Endothelial cell of umbilical vein (primary cell): Measurements from ENCODE around the gene SOX15. TPM values are rescaled to one million over a fixed set of nuclear protein-coding genes. Genes with fewer than 3 reads are reported as not detected.

Experiments
- BruUV-seq: library from RNA; stranded (reverse); fragments of 400-500 nt; replicated peaks from 2 replicates; lab custom pipeline; 2021; lab: Mats Ljungman, UMichigan
- CTCF ChIA-PET: fragments of 300-600, 350-600 bp; sonication (Branson Sonifier 250); formaldehyde crosslinking; loops from one replicate; lab custom pipeline; 2021; ENCODE audit warnings: antibody characterized with exemption, inconsistent platforms; lab: Charles Lee
- POLR2A ChIA-PET: fragments of 300-600, 350-600 bp; sonication (Branson Sonifier 250); formaldehyde crosslinking; loops from one replicate; lab custom pipeline; 2021; ENCODE audit warnings: antibody characterized with exemption, inconsistent platforms; lab: Charles Lee
- DNase-seq: peaks from one replicate; pipeline ENCODE4 v3.0.0-alpha.2; 2011; ENCODE audit warnings: low read depth, low spot score
- FAIRE-seq: peaks from 2 replicates; lab custom pipeline; 2011; peaks lifted over from hg19 to GRCh38; lab: Jason Lieb, UNC
- H2AFZ ChIP-seq: 2 replicates; pipeline ENCODE4 v1.6.0; 2012; ENCODE audit warnings: low read depth, low read length, control low read depth, inconsistent platforms
- H3K27ac ChIP-seq: 2 replicates; pipeline ENCODE4 v1.5.1; 2011; ENCODE audit warnings: low read depth, mild to moderate bottlenecking, control low read depth, low read length, moderate library complexity; ENCODE audit not compliant: insufficient read depth
- H3K27me3 ChIP-seq, 2 experiments: 2 replicates each; pipeline versions ENCODE4 v1.6.0 to v1.6.1; 2011; ENCODE audit warnings: low read length in 2 of 2, mixed read lengths in 1 of 2; ENCODE audit not compliant: control insufficient read depth in 2 of 2, insufficient read depth in 2 of 2
- H3K36me3 ChIP-seq, 2 experiments: 2 replicates in 1 of 2; 3 replicates in 1 of 2; pipeline ENCODE4 v1.5.1; 2011; ENCODE audit warnings: low read length in 2 of 2, mild to moderate bottlenecking in 1 of 2, moderate library complexity in 1 of 2; ENCODE audit not compliant: control insufficient read depth in 2 of 2, insufficient read depth in 2 of 2; ENCODE audit errors: extremely low read depth in 1 of 2
- H3K4me1 ChIP-seq: 3 replicates; pipeline ENCODE4 v1.5.1; 2011; ENCODE audit warnings: mild to moderate bottlenecking, low read length; ENCODE audit not compliant: control insufficient read depth, insufficient read depth; ENCODE audit errors: extremely low read depth
- H3K4me2 ChIP-seq: 2 replicates; pipeline ENCODE4 v1.6.1; 2011; ENCODE audit warnings: low read length, control low read depth, mixed read lengths; ENCODE audit not compliant: insufficient read depth
- H3K4me3 ChIP-seq, 3 experiments: fragments of 200-600 bp in 1 of 3; sonication (generic), shearing (Covaris generic) in 1 of 3; replicated peaks in 1 of 3; 2 replicates each; pipeline ENCODE4 v1.5.1; 2011 to 2016; ENCODE audit warnings: control low read depth in 3 of 3, low read length in 3 of 3, mild to moderate bottlenecking in 2 of 3, inconsistent platforms in 1 of 3, low read depth in 1 of 3, moderate library complexity in 1 of 3; ENCODE audit not compliant: insufficient read depth in 1 of 3
- H3K79me2 ChIP-seq: 2 replicates; pipeline ENCODE4 v1.6.0; 2012; ENCODE audit warnings: low read length, inconsistent platforms; ENCODE audit not compliant: control insufficient read depth, insufficient read depth
- H3K9ac ChIP-seq: replicated peaks from 2 replicates; pipeline ENCODE3; 2011; ENCODE audit warnings: low read length, control low read depth; ENCODE audit not compliant: insufficient read depth; ENCODE audit errors: extremely low read depth
- H3K9me1 ChIP-seq: replicated peaks from 3 replicates; pipeline ENCODE4 v1.6.0; 2011; ENCODE audit warnings: mild to moderate bottlenecking, low read length; ENCODE audit not compliant: control insufficient read depth, insufficient read depth; ENCODE audit errors: extremely low read depth
- H3K9me3 ChIP-seq: replicated peaks from 2 replicates; pipeline ENCODE4 v1.5.1; 2012; ENCODE audit warnings: low read length, inconsistent platforms; ENCODE audit not compliant: control insufficient read depth, insufficient read depth
- H4K20me1 ChIP-seq: replicated peaks from 2 replicates; pipeline ENCODE3; 2011; ENCODE audit warnings: mild to moderate bottlenecking, low read length; ENCODE audit not compliant: control insufficient read depth, insufficient read depth; ENCODE audit errors: extremely low read depth
- CTCF ChIP-seq, 2 donors: IDR thresholded peaks; 1 replicate in 1 of 2; 2 replicates in 1 of 2; pipeline ENCODE4 v1.5.1; 2011; ENCODE audit warnings: low read length in 2 of 2, mild to moderate bottlenecking in 2 of 2, moderate library complexity in 2 of 2, control low read depth in 1 of 2, inconsistent platforms in 1 of 2, low read depth in 1 of 2; ENCODE audit not compliant: insufficient read depth in 1 of 2; ENCODE audit errors: extremely low read depth in 1 of 2
- EZH2 ChIP-seq: IDR thresholded peaks from 2 replicates; pipeline ENCODE4 v1.6.1; 2012; ENCODE audit warnings: borderline replicate concordance, low read depth, mild to moderate bottlenecking, moderate library complexity, low read length, inconsistent platforms; ENCODE audit not compliant: severe bottlenecking
- FOS ChIP-seq: IDR thresholded peaks from 2 replicates; pipeline ENCODE4 v1.6.1; 2011; ENCODE audit warnings: mild to moderate bottlenecking, low read length, moderate library complexity, borderline replicate concordance; ENCODE audit not compliant: insufficient read depth
- GATA2 ChIP-seq: IDR thresholded peaks from 2 replicates; pipeline ENCODE4 v1.7.0; 2011; ENCODE audit warnings: low read depth, mild to moderate bottlenecking, moderate library complexity, mixed read lengths, low read length; ENCODE audit not compliant: insufficient read length, insufficient read depth
- JUN ChIP-seq: IDR thresholded peaks from 2 replicates; pipeline ENCODE4 v1.6.1; 2011; ENCODE audit warnings: borderline replicate concordance, low read depth; ENCODE audit not compliant: insufficient read length, insufficient read depth
- MAX ChIP-seq: IDR thresholded peaks from 2 replicates; pipeline ENCODE4 v1.6.1; 2011; ENCODE audit not compliant: insufficient read depth, insufficient read length
- MYC ChIP-seq: IDR thresholded peaks from one replicate; pipeline ENCODE4 v1.6.1; 2011; ENCODE audit warnings: mild to moderate bottlenecking, low read depth, low read length
- POLR2A ChIP-seq: IDR thresholded peaks from 2 replicates; pipeline ENCODE4 v1.6.1; 2012; ENCODE audit warnings: low read depth, mild to moderate bottlenecking, control low read depth, low read length
- POLR2AphosphoS5 ChIP-seq: IDR thresholded peaks from 2 replicates; pipeline ENCODE4 v1.6.1; 2012; ENCODE audit warnings: low read depth, mild to moderate bottlenecking, control low read depth, low read length, moderate library complexity; ENCODE audit not compliant: insufficient read depth
- dilution Hi-C: fragments of 300-500 bp; cut with MboI; formaldehyde crosslinking; loops from one replicate; pipeline ENCODE4 v1.15.0; 2019; ENCODE audit warnings: low sequenced_read_pairs; ENCODE audit not compliant: extremely low pct_ligation_motif_present
- intact Hi-C: fragments of 100-400 bp; cut with micrococcal nuclease; formaldehyde crosslinking; loops from one replicate; pipeline ENCODE4 v1.10.0; 2022
- polyA plus RNA-seq, 4 experiments: library from polyadenylated mRNA; depleted of rRNA in 3 of 4; stranded (reverse) in 3 of 4; unstranded in 1 of 4; fragments of >200 nt; gene quantifications; 2 replicates each; pipeline versions ENCODE4 v1.2.1 to v1.2.3, GENCODE V29; 2011 to 2012; ENCODE audit warnings: missing spikeins in 1 of 4
- total RNA-seq: library from RNA; stranded (reverse); gene quantifications from 2 replicates; pipeline ENCODE4 v1.2.3, GENCODE V29; 2021

Gene SOX15
- total and polyA plus RNA-seq, 2 donors (not counting 3 experiments of a cell fraction or from before 2014, with no cell fraction given), result 0.26 to 0.46 TPM

- H3K4me3 ChIP-seq, result peak overlapping the region; percentile 62 to 80 (median 70)
- H3K4me2 ChIP-seq, result peak overlapping the region; percentile 82
- peak; percentile 57 for FAIRE-seq
- no peak for TF ChIP-seq JUN
- intact Hi-C loops, result no loop called here
- dilution Hi-C loops, result no loop called here
- H2AFZ ChIP-seq, result peak overlapping the region; percentile 34
- no peaks in the 10 kb centered on the region for H4K20me1 ChIP-seq
- no peaks in the 10 kb centered on the region for H3K27me3 ChIP-seq
- ChIA-PET POLR2A (no interaction called here), CTCF (interaction anchor here (2.3 to 6.7 kb wide), 6 partner anchors 24 to 66 kb away, joined by 7 to 314 read pairs (median 45); partner anchors contain the start of gene SOX15)
- DNase-seq, result no peak
- H3K9ac ChIP-seq, result peak overlapping the region; percentile 67
- H3K4me1 ChIP-seq, result peaks cover 36% of the 10 kb centered on the region
- H3K9me1 ChIP-seq, result no peaks in the 10 kb centered on the region
- peak overlapping the region; percentile 35 for H3K27ac ChIP-seq
- peaks cover 39% of the 10 kb centered on the region for H3K79me2 ChIP-seq
- peaks cover 8 to 16% of the 10 kb centered on the region in 2 experiments for H3K36me3 ChIP-seq
- no peaks in the 10 kb centered on the region for H3K9me3 ChIP-seq
- no TSS peak for BruUV-seq
Measured at GRCh38 chr17:7562208-7562605, 27.7 kb downstream of the SOX15 start.

GRCh38 chr17:7561589-7562207 is 28.2 kb downstream of the SOX15 start, which contains the start of gene SENP3:
SENP3 (plus strand) TSS chr17:7561919; CDS start chr17:7563077, 1,158 bp downstream.
- no peaks in the 10 kb centered on the region for H4K20me1 ChIP-seq
- peak within 1 kb of the TSS; percentile 62 to 80 (median 70) for H3K4me3 ChIP-seq
- H3K4me2 ChIP-seq, result peak within 1 kb of the TSS; percentile 86
- peaks cover 39% of the 10 kb centered on the region for H3K79me2 ChIP-seq
- no peaks in the 10 kb centered on the region for H3K9me1 ChIP-seq
- dilution Hi-C loops, result no loop called here
- FAIRE-seq (peak; percentile 77), DNase-seq (peak; percentile 85)
- peak; percentile 69 for TF ChIP-seq POLR2AphosphoS5
- TF ChIP-seq MYC, result peak; percentile 33
- no peak for TF ChIP-seq JUN
- no peak for TF ChIP-seq EZH2
- TF ChIP-seq CTCF (IDR thresholded peaks at IDR 0.05; ENCODE audit: extremely low read depth in 1 of 2, insufficient read depth in 1 of 2, low read depth in 1 of 2, low read length in 2 of 2), result no peak
- no peak for TF ChIP-seq FOS
- no peak for TF ChIP-seq POLR2A
- no peak for TF ChIP-seq GATA2
- TF ChIP-seq MAX, result peak; percentile 4
- no TSS peak for BruUV-seq
- peak within 1 kb of the TSS; percentile 67 for H3K9ac ChIP-seq
- no peaks in the 10 kb centered on the region for H3K27me3 ChIP-seq
- ChIA-PET POLR2A (no interaction called here), CTCF (interaction anchor here (0.5 to 6.7 kb wide), 23 partner anchors 9 to 371 kb away, joined by 3 to 314 read pairs (median 11); partner anchors contain the start of genes FGF11, NEURL4, NLGN2 and PLSCR3)
- peaks cover 36% of the 10 kb centered on the region for H3K4me1 ChIP-seq
- intact Hi-C loops, result loop anchor here (1.0 to 2.0 kb wide), 11 partner anchors 11 to 237 kb away; partner anchors contain the start of genes FXR2, PLSCR3, POLR2A and TMEM256
- H3K36me3 ChIP-seq, result peaks cover 8 to 12% of the 10 kb centered on the region in 2 experiments
- H3K9me3 ChIP-seq, result no peaks in the 10 kb centered on the region
- peak within 1 kb of the TSS; percentile 83 for H2AFZ ChIP-seq
- H3K27ac ChIP-seq, result peak within 1 kb of the TSS; percentile 60
